IMR-90 (cell line): ENCODE measurements around the gene IP6K3.

Experiments used
- CTCF ChIP-seq: conservative IDR thresholded peaks from 2 replicates; pipeline ENCODE4 v1.5.1; 2012; ENCODE audit warnings: mild to moderate bottlenecking, low read depth, low read length, improper control_type of control experiment
- POLR2A ChIP-seq: IDR thresholded peaks from 2 replicates; pipeline ENCODE4 v1.6.1; 2012; ENCODE audit warnings: mild to moderate bottlenecking, low read depth, low read length

DNA sequence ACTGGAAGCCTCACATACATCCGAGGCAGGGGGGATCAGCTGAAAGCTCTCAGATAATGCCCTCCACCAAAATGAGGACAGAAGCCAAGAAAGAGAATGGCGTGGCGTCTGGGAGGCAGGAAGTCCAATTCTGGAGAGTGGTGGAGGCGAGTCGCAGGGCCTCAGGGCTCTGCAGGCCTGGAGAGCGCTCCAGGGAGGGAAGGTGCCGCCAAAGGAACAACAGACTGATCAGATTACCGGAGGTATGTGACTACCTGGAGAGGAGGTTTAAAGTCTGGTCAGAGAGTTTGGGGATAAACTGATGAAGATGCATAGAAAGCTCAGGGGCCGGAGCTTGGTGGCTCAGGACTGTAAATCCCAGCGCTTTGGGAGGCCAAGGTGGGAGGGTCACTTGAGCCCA, 11.2 kb upstream of the IP6K3 start:
- no peak for TF ChIP-seq CTCF
- TF ChIP-seq POLR2A, result no peak
